Measurements from ENCODE around the gene MACROD2.

Gene MACROD2

DNA sequence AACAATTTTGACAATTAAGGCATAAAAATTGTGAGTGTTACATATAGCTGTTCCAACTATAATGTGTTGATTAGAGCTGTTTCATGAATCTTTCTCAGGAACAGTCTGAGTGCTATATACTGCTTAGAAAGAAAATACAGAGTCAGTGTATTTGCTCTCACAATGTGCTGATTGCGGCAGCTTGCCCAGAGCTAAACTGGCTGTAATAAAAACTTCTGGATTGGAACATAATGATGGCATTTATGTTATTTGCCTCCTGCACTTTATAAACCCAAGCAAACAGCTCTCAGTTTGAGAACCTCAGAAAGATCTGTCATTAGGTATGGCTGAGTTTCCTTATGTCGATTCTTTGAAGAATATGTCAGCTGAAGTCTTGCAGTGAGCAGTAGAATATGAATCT lies 312.6 kb downstream of the MACROD2 start (continued):
- TF ChIP-seq, protein P1, sequence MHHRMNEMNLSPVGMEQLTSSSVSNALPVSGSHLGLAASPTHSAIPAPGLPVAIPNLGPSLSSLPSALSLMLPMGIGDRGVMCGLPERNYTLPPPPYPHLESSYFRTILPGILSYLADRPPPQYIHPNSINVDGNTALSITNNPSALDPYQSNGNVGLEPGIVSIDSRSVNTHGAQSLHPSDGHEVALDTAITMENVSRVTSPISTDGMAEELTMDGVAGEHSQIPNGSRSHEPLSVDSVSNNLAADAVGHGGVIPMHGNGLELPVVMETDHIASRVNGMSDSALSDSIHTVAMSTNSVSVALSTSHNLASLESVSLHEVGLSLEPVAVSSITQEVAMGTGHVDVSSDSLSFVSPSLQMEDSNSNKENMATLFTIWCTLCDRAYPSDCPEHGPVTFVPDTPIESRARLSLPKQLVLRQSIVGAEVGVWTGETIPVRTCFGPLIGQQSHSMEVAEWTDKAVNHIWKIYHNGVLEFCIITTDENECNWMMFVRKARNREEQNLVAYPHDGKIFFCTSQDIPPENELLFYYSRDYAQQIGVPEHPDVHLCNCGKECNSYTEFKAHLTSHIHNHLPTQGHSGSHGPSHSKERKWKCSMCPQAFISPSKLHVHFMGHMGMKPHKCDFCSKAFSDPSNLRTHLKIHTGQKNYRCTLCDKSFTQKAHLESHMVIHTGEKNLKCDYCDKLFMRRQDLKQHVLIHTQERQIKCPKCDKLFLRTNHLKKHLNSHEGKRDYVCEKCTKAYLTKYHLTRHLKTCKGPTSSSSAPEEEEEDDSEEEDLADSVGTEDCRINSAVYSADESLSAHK (tag by site-specific recombination; IDR thresholded peaks at IDR 0.05), result no peak
- TF ChIP-seq, protein P2, sequence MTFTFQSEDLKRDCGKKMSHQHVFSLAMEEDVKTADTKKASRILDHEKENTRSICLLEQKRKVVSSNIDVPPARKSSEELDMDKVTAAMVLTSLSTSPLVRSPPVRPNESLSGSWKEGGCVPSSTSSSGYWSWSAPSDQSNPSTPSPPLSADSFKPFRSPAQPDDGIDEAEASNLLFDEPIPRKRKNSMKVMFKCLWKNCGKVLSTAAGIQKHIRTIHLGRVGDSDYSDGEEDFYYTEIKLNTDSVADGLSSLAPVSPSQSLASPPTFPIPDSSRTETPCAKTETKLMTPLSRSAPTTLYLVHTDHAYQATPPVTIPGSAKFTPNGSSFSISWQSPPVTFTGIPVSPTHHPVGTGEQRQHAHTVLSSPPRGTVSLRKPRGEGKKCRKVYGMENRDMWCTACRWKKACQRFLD (tag by site-specific recombination; IDR thresholded peaks at IDR 0.05), result no peak
- no peak for TF ChIP-seq IKZF3 (tag by site-specific recombination; IDR thresholded peaks at IDR 0.05)
- TF ChIP-seq, protein P3, sequence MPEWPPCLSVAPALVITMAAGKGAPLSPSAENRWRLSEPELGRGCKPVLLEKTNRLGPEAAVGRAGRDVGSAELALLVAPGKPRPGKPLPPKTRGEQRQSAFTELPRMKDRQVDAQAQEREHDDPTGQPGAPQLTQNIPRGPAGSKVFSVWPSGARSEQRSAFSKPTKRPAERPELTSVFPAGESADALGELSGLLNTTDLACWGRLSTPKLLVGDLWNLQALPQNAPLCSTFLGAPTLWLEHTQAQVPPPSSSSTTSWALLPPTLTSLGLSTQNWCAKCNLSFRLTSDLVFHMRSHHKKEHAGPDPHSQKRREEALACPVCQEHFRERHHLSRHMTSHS (tag by site-specific recombination; IDR thresholded peaks at IDR 0.05), result no peak
- no peak for TF ChIP-seq BCL11A (tag by site-specific recombination; IDR thresholded peaks at IDR 0.05; ENCODE audit: low read depth)
- TF ChIP-seq ZNF548 (tag by site-specific recombination; IDR thresholded peaks at IDR 0.05), result no peak
- TF ChIP-seq GLI4 (tag by site-specific recombination; IDR thresholded peaks at IDR 0.05), result no peak
- TF ChIP-seq, protein P4, sequence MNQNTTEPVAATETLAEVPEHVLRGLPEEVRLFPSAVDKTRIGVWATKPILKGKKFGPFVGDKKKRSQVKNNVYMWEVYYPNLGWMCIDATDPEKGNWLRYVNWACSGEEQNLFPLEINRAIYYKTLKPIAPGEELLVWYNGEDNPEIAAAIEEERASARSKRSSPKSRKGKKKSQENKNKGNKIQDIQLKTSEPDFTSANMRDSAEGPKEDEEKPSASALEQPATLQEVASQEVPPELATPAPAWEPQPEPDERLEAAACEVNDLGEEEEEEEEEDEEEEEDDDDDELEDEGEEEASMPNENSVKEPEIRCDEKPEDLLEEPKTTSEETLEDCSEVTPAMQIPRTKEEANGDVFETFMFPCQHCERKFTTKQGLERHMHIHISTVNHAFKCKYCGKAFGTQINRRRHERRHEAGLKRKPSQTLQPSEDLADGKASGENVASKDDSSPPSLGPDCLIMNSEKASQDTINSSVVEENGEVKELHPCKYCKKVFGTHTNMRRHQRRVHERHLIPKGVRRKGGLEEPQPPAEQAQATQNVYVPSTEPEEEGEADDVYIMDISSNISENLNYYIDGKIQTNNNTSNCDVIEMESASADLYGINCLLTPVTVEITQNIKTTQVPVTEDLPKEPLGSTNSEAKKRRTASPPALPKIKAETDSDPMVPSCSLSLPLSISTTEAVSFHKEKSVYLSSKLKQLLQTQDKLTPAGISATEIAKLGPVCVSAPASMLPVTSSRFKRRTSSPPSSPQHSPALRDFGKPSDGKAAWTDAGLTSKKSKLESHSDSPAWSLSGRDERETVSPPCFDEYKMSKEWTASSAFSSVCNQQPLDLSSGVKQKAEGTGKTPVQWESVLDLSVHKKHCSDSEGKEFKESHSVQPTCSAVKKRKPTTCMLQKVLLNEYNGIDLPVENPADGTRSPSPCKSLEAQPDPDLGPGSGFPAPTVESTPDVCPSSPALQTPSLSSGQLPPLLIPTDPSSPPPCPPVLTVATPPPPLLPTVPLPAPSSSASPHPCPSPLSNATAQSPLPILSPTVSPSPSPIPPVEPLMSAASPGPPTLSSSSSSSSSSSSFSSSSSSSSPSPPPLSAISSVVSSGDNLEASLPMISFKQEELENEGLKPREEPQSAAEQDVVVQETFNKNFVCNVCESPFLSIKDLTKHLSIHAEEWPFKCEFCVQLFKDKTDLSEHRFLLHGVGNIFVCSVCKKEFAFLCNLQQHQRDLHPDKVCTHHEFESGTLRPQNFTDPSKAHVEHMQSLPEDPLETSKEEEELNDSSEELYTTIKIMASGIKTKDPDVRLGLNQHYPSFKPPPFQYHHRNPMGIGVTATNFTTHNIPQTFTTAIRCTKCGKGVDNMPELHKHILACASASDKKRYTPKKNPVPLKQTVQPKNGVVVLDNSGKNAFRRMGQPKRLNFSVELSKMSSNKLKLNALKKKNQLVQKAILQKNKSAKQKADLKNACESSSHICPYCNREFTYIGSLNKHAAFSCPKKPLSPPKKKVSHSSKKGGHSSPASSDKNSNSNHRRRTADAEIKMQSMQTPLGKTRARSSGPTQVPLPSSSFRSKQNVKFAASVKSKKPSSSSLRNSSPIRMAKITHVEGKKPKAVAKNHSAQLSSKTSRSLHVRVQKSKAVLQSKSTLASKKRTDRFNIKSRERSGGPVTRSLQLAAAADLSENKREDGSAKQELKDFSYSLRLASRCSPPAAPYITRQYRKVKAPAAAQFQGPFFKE (tag by site-specific recombination; IDR thresholded peaks at IDR 0.05; ENCODE audit: borderline replicate concordance), result no peak
- TF ChIP-seq ZNF324 (tag by site-specific recombination; IDR thresholded peaks at IDR 0.05), result no peak
- no peak for TF ChIP-seq HOXA7 (CRISPR knock-in tag; IDR thresholded peaks at IDR 0.05; ENCODE audit: borderline replicate concordance)

DNA sequence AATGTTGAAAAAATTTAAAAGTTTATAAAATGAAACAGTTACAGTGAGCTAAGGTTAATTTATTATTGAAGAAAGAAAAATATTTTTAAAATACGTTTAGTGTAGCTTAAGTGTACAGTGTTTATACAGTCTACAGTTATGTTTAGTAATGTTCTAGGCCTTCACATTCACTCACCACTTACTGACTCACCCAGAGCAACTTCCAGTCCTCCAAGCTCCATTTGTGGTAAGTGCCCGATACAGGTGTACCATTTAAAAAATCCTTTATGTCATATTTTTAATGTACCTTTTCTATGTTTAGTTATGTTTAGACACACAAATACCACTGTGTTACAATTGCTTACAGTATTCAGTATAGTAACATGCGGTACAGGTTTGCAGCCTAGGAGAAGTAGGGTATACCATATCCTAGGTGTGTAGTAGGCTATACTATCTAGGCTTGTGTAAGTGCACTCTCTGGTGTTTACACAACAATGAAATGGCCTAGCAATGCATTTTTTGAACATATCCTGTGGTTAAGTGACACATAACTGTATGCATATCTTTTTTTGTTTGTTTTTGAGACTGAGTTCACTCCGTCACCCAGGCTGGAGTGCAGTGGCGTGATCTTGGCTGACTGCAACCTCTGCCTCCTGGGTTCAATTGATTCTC lies 315.8 kb downstream of the MACROD2 start:
- Histone ChIP-seq H3K36me3 (ENCODE audit: control insufficient read depth in 2 of 2, insufficient read depth in 1 of 2, low read length in 2 of 2) (no peaks in the 10 kb centered on the region), H3K4me1 (ENCODE audit: control insufficient read depth, insufficient read depth, low read length) (no peaks in the 10 kb centered on the region), H3K9me3 (ENCODE audit: control insufficient read depth, insufficient read depth, low read depth, low read length) (no peaks in the 10 kb centered on the region), H3K27ac (ENCODE audit: extremely low read depth, low read depth, low read length) (no peak overlapping the region), H3K4me3 (ENCODE audit: low read depth, low read length) (no peak overlapping the region)
- TF ChIP-seq BCL11A (tag by site-specific recombination; IDR thresholded peaks at IDR 0.05; ENCODE audit: low read depth) (no peak), TRIM28 (IDR thresholded peaks at IDR 0.05; ENCODE audit: borderline replicate concordance, low read length) (no peak), ZXDB (tag by site-specific recombination; IDR thresholded peaks at IDR 0.05) (no peak), TCF7L2 (IDR thresholded peaks at IDR 0.05; ENCODE audit: borderline replicate concordance, low read depth, low read length) (no peak), ZSCAN23 (tag by site-specific recombination; IDR thresholded peaks at IDR 0.05) (no peak), ZNF133 (tag by site-specific recombination; IDR thresholded peaks at IDR 0.05) (no peak), ZNF175 (tag by site-specific recombination; IDR thresholded peaks at IDR 0.05) (no peak)
- CTCF ChIA-PET, result no interaction called here
- POLR2A ChIA-PET, result no interaction called here
